ENCODE data around the gene LSM10.

Gene LSM10

GRCh38 chr1:36397378-36398230 lies at the start of gene LSM10:
TSS of gene LSM10 (minus strand) at chr1:36397908. CDS start at chr1:36394129, 3,779 bp downstream.
- peak; percentile 88 for DNase-seq (ENCODE audit: low read depth, low spot score)

DNA sequence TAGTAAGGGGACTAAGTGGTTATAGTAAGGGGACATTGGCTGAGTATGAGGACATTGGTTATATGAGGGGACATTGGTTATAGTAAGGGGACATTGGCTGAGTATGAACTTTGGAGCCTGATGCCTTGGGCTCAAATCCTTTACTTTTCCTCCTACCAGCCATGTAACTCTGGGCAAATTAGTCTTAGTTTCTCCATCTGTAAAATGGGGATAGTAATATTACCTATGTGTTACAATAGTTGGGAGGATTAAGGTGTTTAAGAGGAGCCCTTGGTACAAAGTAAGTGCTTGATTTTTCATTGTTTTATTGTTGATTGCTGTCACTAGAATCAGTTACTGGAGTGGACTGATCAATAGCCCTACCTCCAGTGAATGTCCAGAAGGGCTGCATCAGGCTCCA lies 49.7 kb upstream of the LSM10 start:
- no peak for DNase-seq (ENCODE audit: low read depth, low spot score)

DNA sequence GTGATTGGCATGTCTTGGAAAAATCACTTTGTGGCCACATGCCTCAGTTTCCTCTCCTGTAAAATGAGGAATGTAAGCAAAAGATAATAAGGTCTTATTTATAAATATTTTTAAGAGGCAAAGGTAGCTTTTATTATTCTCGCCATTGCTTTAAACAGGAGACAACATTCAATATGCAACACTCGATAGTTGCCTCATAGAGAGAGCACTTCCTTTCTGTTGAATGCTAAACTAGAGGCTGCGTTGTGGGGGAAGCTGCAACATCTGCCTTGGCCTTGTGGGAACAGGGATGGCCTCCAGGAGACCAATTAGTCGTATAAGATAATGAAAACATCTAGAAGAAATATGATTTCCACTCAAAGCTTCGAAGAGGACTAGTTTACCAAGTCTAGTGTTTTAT lies 49.0 kb upstream of the LSM10 start:
- no peak for DNase-seq (ENCODE audit: low read depth, low spot score)

DNA sequence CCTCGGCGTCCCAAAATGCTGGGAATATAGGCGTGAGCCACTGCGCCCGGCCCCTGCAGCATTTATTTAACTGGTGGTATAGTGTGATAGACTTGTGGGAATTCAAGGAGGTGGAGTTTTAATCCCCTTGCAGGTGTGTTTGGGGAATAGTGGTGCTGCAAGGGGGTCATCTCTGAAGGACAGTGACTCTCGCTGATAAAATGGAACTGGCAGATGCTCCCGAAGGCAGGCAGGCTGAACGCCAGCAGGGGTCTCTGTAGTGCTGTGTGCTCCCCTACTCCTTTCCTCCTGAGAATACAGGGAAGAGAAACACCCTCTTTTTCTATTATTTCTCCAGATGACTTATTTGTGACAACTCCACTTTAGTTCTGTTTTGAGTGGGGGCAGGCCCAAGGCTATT lies 48.6 kb upstream of the LSM10 start:
- DNase-seq (ENCODE audit: low read depth, low spot score) = no peak

DNA sequence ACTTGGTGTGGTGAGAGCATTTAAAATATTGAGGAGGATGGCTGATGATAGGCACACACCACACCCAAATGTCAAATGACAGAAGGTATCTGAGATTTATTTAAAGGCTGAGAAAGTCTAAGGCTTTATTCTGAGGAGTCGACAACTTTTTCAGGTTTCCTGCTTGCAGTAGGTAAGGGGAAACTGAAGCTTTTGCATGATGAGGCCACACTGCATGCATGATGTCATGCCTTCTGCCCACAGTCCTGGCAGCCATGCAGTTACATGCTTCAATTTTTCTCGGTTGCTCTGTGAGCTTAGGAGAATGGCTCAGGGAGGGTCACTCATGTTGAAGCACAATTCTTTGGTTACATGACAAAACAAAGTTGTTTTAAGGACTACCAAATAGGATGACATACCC lies 45.6 kb upstream of the LSM10 start:
- DNase-seq (ENCODE audit: low read depth, low spot score) = no peak

- no peak for DNase-seq (ENCODE audit: low read depth, low spot score)
These were observed 44.6 kb upstream of the LSM10 start for GRCh38 chr1:36442337-36442736.

DNA sequence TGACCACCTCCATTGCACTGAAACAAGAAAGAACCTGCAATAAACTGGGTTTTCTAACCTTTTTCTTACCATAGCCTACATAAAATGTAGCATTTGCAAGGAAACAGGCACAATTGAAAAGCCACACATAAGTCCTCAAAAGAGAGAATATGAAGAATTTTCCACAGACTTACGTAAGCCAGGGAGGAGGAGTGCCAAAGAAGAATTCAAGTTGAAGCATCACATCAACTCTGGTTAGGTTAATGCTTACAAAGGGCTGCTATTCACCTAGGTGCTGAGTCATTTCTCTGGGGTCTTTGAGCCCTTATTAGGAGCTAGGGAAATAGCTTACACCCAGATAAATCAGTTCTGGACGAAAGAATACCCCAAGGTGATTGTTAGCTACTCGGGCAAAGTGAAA lies 42.9 kb upstream of the LSM10 start:
- no peak for DNase-seq (ENCODE audit: low read depth, low spot score)

GRCh38 chr1:36440044-36440443 lies 42.3 kb upstream of the LSM10 start:
- DNase-seq (ENCODE audit: low read depth, low spot score) = no peak

DNA sequence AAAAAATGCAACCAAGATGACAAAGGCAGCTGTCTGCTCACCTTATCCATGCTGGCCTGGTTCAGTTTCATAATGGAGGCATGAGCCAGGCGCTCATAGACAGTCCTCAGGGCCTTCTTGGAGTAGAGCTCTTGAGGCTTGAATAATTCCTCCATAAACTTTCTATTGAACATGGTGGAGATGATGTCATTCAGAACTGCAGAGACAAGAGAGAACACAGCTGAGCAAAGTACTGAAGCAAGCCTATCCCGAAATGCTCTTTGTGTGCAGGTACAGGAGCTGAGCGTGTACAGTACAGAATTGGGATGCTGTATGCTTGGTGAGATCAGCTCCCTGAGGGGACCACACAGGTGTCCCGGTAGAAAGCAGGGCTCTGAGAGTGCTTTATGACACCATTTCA lies 41.0 kb upstream of the LSM10 start:
- no peak for DNase-seq (ENCODE audit: low read depth, low spot score)

GRCh38 chr1:36436821-36437220 lies 39.1 kb upstream of the LSM10 start:
- no peak for DNase-seq (ENCODE audit: low read depth, low spot score)

- no peak for DNase-seq (ENCODE audit: low read depth, low spot score)
These were observed 35.4 kb upstream of the LSM10 start for GRCh38 chr1:36433102-36433501.

DNA sequence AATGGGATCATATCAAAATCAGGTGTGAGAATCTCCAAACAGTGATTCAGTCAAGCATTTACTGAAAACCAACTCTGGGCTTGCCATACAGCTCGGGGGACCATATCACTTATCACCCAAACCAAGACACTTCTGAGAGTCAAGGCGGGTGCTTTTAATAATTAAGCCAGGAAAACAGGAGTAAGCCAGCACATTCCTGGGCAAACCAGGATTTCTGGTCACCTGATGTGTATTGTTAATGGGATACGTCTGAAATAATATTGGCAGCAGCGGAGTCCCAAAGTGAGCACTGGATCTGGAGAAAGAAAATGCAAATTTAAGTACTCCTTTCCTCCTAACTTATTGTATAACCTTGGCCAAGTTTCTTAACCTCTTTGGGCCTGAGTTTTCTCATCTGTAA lies 34.9 kb upstream of the LSM10 start:
- DNase-seq (ENCODE audit: low read depth, low spot score) = no peak

DNA sequence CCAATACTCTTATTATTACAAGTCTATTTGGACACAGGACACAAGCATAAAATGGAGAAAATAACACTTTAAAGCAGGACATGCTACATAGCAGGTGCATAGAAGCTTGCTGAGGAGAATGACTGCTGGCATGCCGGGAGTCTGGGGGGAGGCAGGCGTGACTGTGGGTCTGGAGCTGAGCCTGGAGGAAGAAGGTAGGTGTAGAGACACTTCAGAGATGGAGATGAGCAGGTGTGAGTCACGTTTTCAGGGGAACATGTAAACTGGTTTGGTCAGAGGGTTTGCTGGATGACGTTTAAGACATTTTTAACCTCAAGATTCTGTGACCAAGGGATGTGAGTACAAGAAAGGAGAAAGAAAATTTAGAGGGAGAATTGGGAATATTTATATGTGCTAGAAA lies 28.1 kb upstream of the LSM10 start:
- no peak for DNase-seq (ENCODE audit: low read depth, low spot score)

DNA sequence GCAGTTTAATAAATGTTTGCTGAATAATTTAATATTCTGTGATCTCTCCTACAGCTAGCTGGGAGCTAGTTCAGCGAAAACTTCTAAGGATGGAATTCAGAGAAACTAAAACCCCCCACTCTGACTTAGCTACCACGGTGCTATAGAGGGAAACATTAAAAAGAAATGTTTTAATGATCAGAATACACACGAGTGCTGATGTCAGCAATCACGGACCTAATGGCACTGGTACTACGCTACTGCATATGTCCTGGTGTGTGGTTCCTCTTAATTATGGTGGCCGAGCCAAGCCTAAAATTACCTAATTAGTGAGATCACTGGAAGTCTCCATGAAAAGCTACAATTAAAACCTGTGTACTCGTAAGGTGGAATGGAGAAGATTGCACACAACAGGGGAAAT lies 23.9 kb upstream of the LSM10 start:
- no peak for DNase-seq (ENCODE audit: low read depth, low spot score)

DNA sequence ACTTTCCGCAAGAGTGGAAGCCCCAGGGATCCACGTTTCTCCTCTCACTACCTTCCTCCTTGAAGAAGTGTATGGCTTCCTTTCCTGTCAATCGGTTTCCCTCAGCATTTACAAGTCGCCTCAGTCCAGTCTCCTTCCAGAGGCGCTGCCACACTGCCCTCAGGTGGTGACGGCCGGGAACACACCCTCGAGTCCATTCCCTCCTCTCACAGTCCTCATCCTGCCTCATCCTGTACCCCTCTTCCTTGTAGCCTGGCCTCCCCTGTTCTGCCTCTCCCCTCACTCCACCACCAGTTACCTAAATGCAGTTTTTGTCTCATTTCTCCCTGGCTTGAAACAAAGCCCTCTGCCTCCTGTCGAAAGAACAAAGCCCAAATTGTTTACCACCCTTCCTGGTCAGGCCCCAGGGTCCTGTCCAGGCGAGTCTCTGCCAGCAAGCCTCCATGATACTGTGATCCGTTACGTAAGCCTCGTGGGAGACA lies 23.2 kb upstream of the LSM10 start:
- no peak for DNase-seq (ENCODE audit: low read depth, low spot score)

- no peak for DNase-seq (ENCODE audit: low read depth, low spot score)
These were observed 22.7 kb upstream of the LSM10 start for GRCh38 chr1:36420409-36420808.

DNA sequence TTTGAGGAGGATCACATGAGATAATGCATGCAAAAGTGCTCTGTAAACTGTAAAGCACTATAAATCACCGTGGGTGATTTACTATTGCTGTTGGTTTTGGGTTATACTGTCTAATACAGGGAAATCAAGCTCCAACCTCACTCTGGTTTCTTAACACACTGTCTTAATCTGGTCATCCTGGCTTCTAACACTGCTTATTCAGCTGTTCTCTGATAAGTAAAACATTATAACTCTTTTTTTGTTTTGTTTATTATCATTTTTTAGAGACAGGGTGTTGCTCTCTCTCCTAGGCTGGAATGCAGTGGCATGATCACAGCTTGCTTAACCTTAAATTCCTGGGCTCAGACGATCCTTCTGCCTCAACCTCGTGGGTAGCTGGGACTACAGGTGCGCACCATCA lies 21.9 kb upstream of the LSM10 start:
- DNase-seq (ENCODE audit: low read depth, low spot score) = no peak

GRCh38 chr1:36419140-36419539 lies 21.4 kb upstream of the LSM10 start:
- no peak for DNase-seq (ENCODE audit: low read depth, low spot score)

DNA sequence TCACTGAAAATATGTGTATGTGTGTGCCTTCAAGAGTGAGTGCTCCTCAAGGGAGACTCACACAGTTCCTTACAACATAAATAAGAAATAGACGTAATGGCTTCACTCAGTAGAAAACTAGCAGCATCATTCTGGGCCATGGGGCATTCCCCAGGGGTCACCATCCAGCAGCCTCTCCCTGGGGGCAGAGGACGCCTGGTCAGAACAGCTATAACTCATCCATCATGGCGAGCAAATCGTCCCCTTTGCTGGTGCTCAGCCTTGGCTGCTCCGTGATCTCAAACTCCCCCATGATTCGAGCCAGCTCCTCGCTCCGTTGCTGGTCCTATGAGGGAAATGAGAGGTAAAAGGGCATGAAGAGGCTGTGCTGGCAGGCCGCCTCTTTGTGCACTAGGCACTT lies 20.2 kb upstream of the LSM10 start:
- DNase-seq (ENCODE audit: low read depth, low spot score) = no peak

DNA sequence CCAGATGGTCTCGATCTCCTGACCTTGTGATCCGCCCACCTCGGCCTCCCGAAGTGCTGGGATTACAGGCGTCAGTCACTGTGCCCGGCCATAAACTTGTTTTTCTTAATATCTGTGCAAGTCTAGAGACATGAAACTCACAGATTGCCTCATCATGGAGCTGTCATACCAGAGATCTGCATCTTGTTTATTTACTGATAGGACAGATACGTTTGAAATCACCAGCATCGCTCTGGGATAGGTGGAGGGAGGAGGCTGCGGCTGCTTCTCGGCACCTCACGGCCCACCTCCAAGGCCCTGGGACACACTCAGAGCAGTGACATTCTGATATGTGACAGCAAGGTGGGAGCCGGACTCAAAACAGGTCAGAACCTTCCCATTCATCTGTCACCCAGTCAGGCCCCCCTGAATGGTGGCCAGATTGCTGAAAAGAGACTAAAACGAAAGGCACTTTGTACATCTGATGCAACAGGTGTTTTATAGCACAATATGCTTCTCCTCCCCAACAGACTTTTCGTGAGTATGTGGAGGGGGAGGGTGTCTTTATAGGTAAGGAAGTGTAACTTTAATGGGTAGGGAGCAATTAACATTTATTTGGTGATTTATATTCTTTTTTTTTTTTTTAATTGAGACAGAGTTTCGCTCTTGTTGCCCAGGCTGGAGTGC lies 18.1 kb upstream of the LSM10 start:
- DNase-seq (ENCODE audit: low read depth, low spot score) = no peak

DNA sequence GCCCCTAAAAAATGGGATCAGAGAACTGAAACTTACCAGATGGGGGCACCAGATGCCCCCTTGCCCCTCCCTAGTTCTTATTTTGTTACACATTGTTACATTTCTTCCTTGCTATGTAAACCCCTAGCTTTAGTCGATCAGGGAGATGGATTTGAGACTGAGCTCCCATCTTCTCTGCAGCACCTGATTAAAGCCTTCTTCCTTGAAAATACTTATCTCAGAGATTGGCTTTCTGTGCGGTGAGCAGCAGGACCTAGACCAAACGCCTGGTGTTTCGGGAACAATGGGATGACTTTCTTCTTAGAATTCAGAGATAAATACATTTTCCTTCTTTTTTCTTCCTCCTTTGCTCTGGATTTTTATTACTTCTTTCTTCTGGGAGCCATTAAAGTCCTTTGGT lies 16.7 kb upstream of the LSM10 start:
- DNase-seq (ENCODE audit: low read depth, low spot score) = no peak

GRCh38 chr1:36411674-36412648 lies 14.3 kb upstream of the LSM10 start:
- no peak for DNase-seq (ENCODE audit: low read depth, low spot score)
